DOHH2 (cell line): ENCODE results near the gene WDR77.

Experiments used
- EZH2phosphoT487 ChIP-seq: fragments of 200-600 bp; sonication (generic); IDR thresholded peaks from 2 replicates; pipeline ENCODE4 v1.6.1; 2017; ENCODE audit warnings: borderline replicate concordance, mild to moderate bottlenecking, antibody characterized with exemption, low read length, moderate library complexity, mixed read lengths
- TF ChIP-seq, protein P1 (sequence below): fragments of 200-600 bp; sonication (generic); IDR thresholded peaks from one replicate; pipeline ENCODE4 v1.5.1; 2014; ENCODE audit warnings: antibody characterized with exemption, mild to moderate bottlenecking, low read depth, low read length; ENCODE audit not compliant: poor library complexity, severe bottlenecking

DNA sequence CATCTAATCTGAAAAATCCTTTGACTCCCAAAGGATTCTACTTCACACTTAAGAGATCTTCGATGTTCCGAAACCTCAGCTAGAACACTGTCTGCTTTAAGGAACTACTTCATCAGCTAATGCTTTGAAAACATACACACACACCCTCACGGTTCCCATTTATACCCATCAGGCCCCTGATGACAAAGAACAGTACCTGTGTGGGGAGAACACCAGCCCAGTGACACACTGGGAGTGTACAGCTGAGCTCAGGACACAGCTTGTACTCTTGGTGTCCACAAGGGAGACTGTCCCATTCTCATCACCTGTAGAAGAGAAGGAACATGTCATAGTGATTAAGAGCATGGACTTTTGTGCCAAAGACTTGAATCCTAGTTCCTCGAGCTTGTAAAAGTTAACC is 6.6 kb downstream of the WDR77 start:
- TF ChIP-seq, protein P1, sequence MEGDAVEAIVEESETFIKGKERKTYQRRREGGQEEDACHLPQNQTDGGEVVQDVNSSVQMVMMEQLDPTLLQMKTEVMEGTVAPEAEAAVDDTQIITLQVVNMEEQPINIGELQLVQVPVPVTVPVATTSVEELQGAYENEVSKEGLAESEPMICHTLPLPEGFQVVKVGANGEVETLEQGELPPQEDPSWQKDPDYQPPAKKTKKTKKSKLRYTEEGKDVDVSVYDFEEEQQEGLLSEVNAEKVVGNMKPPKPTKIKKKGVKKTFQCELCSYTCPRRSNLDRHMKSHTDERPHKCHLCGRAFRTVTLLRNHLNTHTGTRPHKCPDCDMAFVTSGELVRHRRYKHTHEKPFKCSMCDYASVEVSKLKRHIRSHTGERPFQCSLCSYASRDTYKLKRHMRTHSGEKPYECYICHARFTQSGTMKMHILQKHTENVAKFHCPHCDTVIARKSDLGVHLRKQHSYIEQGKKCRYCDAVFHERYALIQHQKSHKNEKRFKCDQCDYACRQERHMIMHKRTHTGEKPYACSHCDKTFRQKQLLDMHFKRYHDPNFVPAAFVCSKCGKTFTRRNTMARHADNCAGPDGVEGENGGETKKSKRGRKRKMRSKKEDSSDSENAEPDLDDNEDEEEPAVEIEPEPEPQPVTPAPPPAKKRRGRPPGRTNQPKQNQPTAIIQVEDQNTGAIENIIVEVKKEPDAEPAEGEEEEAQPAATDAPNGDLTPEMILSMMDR, result no peak
- no peak for TF ChIP-seq EZH2phosphoT487
